ENCODE measurements around the gene RSL1D1. TPM values are rescaled to one million over a fixed set of nuclear protein-coding genes. Genes with fewer than 3 reads are reported as not detected.

The RSL1D1 gene
- total RNA-seq, 3 donors from 2014 or later, result 150 to 219 (median 172) TPM

GRCh38 chr16:11876306-11876705 is 25.0 kb upstream of the RSL1D1 start:
- Histone ChIP-seq H3K27ac (no peak overlapping the region), H3K4me3 (no peak overlapping the region), H3K36me3 (no peaks in the 10 kb centered on the region), H3K4me1 (no peaks in the 10 kb centered on the region), H3K9me3 (no peaks in the 10 kb centered on the region), H3K27me3 (no peaks in the 10 kb centered on the region)
- DNase-seq (ENCODE audit: low spot score in 2 of 2), result no peak
- TF ChIP-seq POLR2A (IDR thresholded peaks at IDR 0.05), result no peak
- TF ChIP-seq POLR2AphosphoS5 (IDR thresholded peaks at IDR 0.05), result no peak
- no peak for TF ChIP-seq CTCF (IDR thresholded peaks at IDR 0.05)
- intact Hi-C loops (cut with DNase I; ENCODE audit: low total_unique reads), result no loop called here

- TF ChIP-seq POLR2A (IDR thresholded peaks at IDR 0.05), result no peak
- TF ChIP-seq POLR2AphosphoS5 (IDR thresholded peaks at IDR 0.05), result no peak
- no peak for TF ChIP-seq CTCF (IDR thresholded peaks at IDR 0.05)
- DNase-seq (ENCODE audit: low spot score in 2 of 2), result no peak
- intact Hi-C loops (cut with DNase I; ENCODE audit: low total_unique reads), result no loop called here
- Histone ChIP-seq H3K27me3 (no peaks in the 10 kb centered on the region), H3K4me1 (no peaks in the 10 kb centered on the region), H3K36me3 (no peaks in the 10 kb centered on the region), H3K27ac (no peak overlapping the region), H3K4me3 (no peak overlapping the region), H3K9me3 (no peaks in the 10 kb centered on the region)
These were observed 24.4 kb upstream of the RSL1D1 start for GRCh38 chr16:11875721-11876120.

GRCh38 chr16:11871193-11871592 is 19.9 kb upstream of the RSL1D1 start:
- Histone ChIP-seq H3K36me3 (no peaks in the 10 kb centered on the region), H3K27me3 (no peaks in the 10 kb centered on the region), H3K4me3 (no peak overlapping the region), H3K9me3 (no peaks in the 10 kb centered on the region), H3K4me1 (no peaks in the 10 kb centered on the region), H3K27ac (no peak overlapping the region)
- DNase-seq (ENCODE audit: low spot score in 2 of 2), result no peak
- TF ChIP-seq POLR2AphosphoS5 (IDR thresholded peaks at IDR 0.05) (no peak), POLR2A (IDR thresholded peaks at IDR 0.05) (no peak), CTCF (IDR thresholded peaks at IDR 0.05) (no peak)
- intact Hi-C loops (cut with DNase I; ENCODE audit: low total_unique reads), result no loop called here

- no peak for TF ChIP-seq POLR2A (IDR thresholded peaks at IDR 0.05)
- TF ChIP-seq CTCF (IDR thresholded peaks at IDR 0.05), result no peak
- no peak for TF ChIP-seq POLR2AphosphoS5 (IDR thresholded peaks at IDR 0.05)
- no peak for DNase-seq (ENCODE audit: low spot score in 2 of 2)
- H3K4me1 ChIP-seq, result no peaks in the 10 kb centered on the region
- H3K4me3 ChIP-seq, result no peak overlapping the region
- no peaks in the 10 kb centered on the region for H3K9me3 ChIP-seq
- intact Hi-C loops (cut with DNase I; ENCODE audit: low total_unique reads), result no loop called here
- H3K36me3 ChIP-seq, result no peaks in the 10 kb centered on the region
- H3K27me3 ChIP-seq, result no peaks in the 10 kb centered on the region
- H3K27ac ChIP-seq, result no peak overlapping the region
These were observed 19.1 kb upstream of the RSL1D1 start for GRCh38 chr16:11870399-11870798.

GRCh38 chr16:11869353-11870228 is 18.2 kb upstream of the RSL1D1 start:
- Histone ChIP-seq H3K9me3 (no peaks in the 10 kb centered on the region), H3K27ac (no peak overlapping the region), H3K4me1 (no peaks in the 10 kb centered on the region)

More at GRCh38 chr16:11869353-11870228, 18.2 kb upstream of the RSL1D1 start:
- no peak for DNase-seq (ENCODE audit: low spot score in 2 of 2)
- H3K36me3 ChIP-seq, result no peaks in the 10 kb centered on the region
- no peak overlapping the region for H3K4me3 ChIP-seq
- intact Hi-C loops (cut with DNase I; ENCODE audit: low total_unique reads), result no loop called here
- TF ChIP-seq POLR2AphosphoS5 (IDR thresholded peaks at IDR 0.05) (no peak), POLR2A (IDR thresholded peaks at IDR 0.05) (no peak), CTCF (IDR thresholded peaks at IDR 0.05) (no peak)
- no peaks in the 10 kb centered on the region for H3K27me3 ChIP-seq
